NCI-H187 treated with DMSO at 0.1 percent for 48 hours (cell line): ENCODE results near the gene TINCR.

ENCODE experiments used
- DNase-seq: peaks from one replicate; lab custom pipeline; 2025; lab: John Stamatoyannopoulos, UW

Gene TINCR

GRCh38 chr19:5588906-5589676, 21.3 kb upstream of the TINCR start:
- DNase-seq = no peak

- no peak for DNase-seq
These were observed 20.7 kb upstream of the TINCR start for GRCh38 chr19:5588441-5588840.

GRCh38 chr19:5587661-5588060, 19.9 kb upstream of the TINCR start:
- no peak for DNase-seq

- no peak for DNase-seq
These were observed 19.3 kb upstream of the TINCR start for GRCh38 chr19:5587071-5587455.

- no peak for DNase-seq
These were observed 18.7 kb upstream of the TINCR start for GRCh38 chr19:5586300-5587070.

DNA sequence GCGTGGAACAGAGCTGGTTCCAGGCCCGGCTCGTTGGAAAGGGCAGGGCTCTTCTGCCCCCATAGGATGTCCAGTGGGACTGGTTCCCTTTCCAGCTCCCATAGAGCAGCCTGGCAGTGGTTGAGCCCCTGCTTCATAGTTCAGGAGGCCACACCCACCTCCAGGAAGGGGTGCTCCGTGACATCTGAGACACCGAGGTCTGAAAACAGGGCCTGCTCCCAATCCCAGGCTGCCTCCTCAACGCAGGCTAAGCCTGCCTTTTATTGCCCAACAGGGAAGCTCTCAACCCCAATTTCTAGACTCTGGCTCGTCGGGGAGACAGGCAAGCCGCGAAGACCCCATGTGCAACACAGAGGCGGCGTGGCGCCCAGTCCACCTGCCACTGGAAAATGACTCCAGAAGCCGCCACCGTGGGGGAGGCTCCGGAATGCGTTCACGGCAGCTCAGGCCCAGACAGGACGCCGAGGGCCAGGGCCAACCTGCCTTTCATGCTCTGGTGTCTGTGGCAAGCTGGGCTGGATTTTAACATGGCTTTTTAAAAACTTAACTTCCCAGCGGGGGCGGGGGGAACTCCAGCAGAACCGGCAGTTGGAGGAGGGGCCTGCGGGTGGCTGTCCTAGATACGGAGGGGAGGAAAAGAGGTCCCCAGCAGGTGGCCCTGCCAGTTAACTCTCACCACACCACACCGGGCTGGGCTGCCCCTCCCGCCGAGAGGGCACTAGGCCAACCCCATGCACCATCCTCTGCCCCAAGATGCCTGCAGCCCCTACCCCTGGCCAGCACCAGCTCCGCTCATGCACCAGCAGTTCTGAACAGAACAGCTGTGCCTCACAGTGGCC, 17.9 kb upstream of the TINCR start:
- no peak for DNase-seq

- no peak for DNase-seq
These were observed 12.4 kb upstream of the TINCR start for GRCh38 chr19:5580161-5580571.

- DNase-seq = no peak
These were observed 11.9 kb upstream of the TINCR start for GRCh38 chr19:5579697-5580096.

GRCh38 chr19:5579286-5579685, 11.5 kb upstream of the TINCR start:
- DNase-seq = no peak

DNA sequence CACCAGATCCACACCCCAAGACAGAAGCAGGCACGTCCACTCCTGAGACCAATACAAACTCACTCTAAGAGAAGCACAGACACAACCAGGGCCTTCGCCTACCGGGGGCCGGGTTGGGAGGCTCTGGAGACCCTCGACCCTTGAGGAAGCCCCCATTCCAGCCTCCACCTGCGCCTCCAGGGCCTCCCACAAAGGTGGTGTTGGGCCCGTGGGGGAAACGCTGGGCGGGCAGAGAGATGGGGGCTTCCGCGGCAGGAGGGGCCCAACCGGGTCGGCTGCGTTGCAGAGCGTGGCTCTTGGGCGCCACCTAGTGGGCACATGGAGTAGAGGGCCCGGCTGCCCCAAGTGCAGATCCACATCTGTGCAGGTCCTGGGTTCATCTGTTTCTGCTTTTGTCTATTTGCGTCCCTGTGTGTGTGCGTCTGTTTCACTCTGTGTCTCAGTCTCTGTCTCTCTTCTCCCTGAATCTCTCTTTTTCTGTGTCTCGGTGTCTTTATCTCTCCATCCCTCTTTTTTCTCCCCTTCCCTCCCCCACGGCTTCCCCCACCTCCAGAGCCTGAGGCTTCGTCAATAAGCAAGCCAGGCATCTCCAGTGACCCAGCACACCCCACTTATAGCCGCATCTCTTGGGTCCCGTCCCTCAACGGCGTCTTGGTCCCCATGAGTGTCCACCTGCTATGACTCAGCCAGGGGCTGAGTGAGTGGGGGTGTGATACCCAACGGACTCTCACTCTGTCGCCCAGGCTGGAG, 10.5 kb upstream of the TINCR start:
- DNase-seq = no peak

- DNase-seq = no peak
These were observed 7.8 kb upstream of the TINCR start for GRCh38 chr19:5575590-5575989.

DNA sequence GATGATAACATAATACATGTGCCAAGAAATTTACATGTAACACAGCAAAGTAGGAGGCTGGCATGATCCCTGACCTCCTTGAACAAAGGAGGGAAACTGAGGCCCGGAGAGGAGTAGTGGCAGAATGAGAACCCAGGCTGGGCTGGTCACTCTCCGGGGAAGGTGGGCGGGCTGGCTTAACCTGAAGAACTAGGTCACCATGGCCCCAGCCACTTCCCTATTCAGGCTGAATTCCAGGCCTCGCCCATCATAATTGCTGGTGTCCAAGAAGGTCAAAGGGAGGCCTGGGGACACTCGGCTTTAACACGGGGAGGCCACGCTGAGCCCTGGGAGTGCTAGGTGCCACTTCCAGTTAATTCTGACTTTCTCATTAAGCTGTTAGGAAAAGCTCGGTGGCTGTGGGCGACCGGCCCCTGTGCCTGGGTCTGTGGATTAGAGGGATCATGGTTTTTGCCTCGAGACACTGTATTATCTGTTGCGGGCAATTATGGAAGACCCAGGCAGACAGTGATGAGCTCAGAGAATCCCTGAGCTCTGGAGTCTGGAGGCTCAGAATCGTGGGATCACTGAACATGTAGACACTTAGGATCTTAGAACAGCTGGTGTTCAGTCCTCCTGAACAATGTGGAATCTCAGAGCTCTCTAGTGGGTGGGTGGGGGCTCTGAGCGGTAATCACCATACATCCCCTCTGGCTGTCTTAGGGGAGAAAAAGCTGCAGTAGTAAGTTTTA, 5.0 kb upstream of the TINCR start:
- DNase-seq = no peak

DNA sequence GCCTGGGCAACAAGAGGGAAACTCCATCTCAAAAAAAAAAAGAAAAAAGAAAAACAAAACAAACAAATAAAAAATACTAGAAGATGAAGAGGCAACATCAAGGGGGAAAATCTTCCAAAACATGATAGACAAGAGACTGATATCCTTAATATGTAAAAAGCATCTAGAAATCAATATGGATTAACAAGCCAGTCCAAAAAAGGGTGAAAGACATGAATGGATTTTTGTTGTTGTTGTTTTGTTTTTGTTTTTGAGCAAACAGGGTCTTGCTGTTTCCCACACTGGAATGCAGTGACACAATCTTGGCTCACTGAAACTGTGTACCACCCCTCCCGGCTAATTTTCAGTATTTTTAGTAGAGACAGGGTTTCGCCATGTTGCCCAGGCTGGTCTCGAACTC, 4.0 kb upstream of the TINCR start:
- DNase-seq = no peak

DNA sequence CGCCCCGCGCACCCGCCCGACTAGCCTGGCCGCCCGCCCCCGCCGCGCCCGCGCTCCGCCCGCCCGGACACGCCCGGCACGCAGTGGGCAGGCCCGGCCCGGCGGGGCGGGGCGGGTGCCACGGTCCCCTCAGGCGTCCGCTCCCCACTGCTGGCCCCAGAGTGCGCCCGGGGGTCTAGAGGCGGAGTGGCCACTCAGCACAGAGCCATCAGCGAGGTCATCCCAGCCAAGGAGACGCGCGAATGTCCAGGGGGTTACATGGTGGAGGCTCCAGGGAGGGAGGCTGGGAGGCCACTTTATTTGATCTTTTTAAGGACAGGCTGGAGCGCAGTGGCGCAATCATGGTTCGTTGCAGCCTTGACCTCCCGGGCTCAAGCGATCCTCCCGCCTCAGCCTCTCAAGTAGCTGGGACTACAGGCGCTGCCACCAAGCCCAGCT, 236 bp upstream of the TINCR start:
- no peak for DNase-seq

DNA sequence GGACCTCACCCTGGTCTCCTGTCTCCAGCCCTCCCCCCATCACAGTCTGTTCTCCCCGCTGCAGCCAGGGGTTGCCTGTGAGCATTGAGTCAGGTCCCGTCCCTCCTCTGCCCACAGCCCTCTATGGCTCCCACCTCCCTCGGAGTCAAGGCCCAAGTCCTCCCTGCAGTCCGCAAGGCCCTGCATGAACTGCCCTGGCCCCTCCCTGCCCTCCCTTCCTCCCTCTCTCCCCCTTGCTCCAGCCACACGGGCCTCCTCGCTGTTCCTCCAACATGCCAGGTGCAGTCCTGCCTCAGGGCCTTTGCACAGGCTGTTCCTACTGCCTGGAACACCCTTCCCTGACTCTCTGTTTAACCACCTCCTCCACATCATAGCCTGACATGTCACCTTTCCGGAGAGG, 2.8 kb downstream of the TINCR start:
- no peak for DNase-seq

GRCh38 chr19:5563935-5564612, 3.7 kb downstream of the TINCR start:
- no peak for DNase-seq

DNA sequence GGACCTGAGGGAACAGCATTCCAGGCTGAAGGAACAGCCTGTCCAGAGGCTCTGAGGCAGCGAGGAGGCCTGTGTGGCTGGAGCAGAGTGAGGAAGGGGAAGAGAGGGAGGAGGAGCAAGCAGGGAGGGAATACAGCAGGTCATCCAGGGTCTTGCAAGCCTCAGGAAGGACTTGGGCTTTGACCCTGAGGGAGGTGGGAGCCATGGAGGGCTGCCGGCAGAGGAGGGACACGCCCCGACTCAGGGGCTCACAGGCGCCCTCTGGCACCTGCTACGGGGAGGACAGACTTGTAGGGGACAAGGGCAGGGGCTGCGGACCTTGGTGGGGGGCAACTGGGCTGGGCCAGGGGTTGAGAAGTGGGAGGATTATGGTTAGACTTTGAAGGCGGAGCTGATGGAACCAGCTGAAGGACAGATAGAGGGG, 4.7 kb downstream of the TINCR start:
- DNase-seq = no peak

DNA sequence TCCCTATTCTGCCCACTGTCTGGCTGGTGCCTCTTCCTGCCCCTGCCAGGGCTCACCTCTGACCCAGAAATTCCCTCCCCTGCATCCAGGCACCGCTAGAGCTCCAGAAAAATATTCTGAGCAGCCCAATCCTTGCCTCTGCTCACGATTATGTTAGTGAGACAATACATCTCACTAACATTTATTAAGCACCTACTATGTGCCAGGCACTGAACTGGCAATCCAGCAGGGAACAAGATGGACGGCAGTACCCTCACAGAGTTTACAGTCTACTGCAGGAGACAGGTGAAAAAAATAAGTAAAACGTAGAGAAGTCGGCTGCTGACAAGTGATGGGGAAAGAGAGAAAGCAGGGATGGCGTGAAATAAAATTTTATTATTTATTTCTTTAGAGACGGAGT, 5.5 kb downstream of the TINCR start:
- DNase-seq = no peak

DNA sequence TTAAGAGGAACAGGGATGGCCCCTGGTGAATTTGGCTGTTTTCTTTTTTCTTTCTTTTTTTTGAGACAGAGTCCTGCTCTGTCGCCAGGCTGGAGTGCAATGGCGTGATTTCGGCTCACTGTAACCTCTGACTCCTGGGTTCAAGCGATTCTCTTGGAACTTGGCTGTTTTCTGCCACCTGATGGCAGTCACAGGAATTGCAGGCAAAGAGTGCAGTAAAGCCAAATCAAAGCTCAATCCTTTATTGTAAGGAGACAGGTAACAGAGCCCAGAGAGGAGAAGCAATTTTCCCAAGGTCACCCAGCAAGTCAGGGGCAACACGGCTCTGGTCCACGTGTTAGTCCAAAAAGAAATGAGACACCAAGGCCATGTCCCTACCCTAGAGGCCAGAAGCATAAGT, 6.2 kb downstream of the TINCR start:
- DNase-seq = no peak

DNA sequence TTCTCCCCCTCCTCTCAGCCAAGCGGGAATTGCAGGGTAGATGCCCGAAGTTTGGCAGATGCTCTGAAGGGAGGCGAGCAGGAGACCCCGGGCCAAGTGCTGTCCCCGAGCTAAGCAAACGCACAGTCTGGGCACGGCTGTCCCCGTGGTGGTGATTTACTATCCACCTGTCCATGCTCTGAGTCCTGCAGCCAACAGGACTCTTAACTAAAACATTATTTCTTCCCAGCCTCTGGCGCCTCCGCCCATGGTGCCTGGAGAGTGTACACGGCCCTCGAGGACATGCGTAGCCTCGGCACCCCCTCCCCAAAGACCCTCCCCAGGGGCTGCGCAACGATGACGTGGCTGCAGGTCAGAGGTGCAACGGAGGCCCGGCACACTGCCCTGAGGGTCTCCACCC, 7.6 kb downstream of the TINCR start:
- no peak for DNase-seq

DNA sequence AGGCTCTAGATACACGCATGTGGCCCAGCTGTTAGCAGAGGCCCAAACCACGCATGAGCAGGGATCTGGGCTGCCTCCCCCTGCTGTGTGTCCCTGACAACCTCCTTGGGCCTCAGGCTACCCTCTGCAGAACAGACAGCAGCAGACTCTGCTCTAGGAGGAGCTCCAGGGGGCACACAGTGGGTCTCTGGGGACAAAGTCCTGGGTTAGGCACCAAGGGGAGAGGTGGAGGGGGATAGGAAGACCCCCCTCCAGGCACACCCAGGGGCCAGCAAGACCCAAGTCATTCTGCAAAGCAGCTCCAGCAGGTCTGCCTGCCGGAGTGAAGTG, 8.0 kb downstream of the TINCR start:
- no peak for DNase-seq
